ENCODE results near the gene MARCKSL1. TPM values are rescaled to one million over a fixed set of nuclear protein-coding genes. Genes with fewer than 3 reads are reported as not detected.

Gene MARCKSL1
- total and polyA plus RNA-seq, 5 donors from 2014 or later, result 27.5 to 59.4 (median 41.7) TPM

GRCh38 chr1:32329931-32330466 lies 6.0 kb downstream of the MARCKSL1 start:
- Mint-ChIP-seq H3K4me1 (peaks cover 0 to 27% (median 21%) of the 10 kb centered on the region in 4 donors), H3K27ac (peak overlapping the region; percentile 75 to 94 (median 91)), H3K27me3 (peaks cover 3% of the 10 kb centered on the region), H3K9me3 (no peaks in the 10 kb centered on the region), H3K36me3 (peaks cover 37% of the 10 kb centered on the region), H3K4me3 (peak overlapping the region in 1 of 4 donors; percentile 38)
- ATAC-seq (ENCODE audit: low read depth in 2 of 2), result no peak
- no peak overlapping the region for H3K4me3 ChIP-seq (ENCODE audit: low read depth, low read length)
- H3K9me3 ChIP-seq (ENCODE audit: control insufficient read depth in 2 of 2, low read length in 2 of 2), result no peaks in the 10 kb centered on the region
- H3K36me3 ChIP-seq (ENCODE audit: control insufficient read depth, insufficient read depth, low read length), result peaks cover 76% of the 10 kb centered on the region
- no peak for DNase-seq
- no peaks in the 10 kb centered on the region for H3K27me3 ChIP-seq (ENCODE audit: control insufficient read depth, insufficient read depth, low read length)
- peaks cover 9% of the 10 kb centered on the region for H3K4me1 ChIP-seq (ENCODE audit: control insufficient read depth, insufficient read depth, low read length, poor library complexity, severe bottlenecking)
- no peak overlapping the region for H3K27ac ChIP-seq (ENCODE audit: insufficient read depth, low read length, poor library complexity, severe bottlenecking)

- H3K4me3 Mint-ChIP-seq, result no peak overlapping the region
- peaks cover 41% of the 10 kb centered on the region for H3K36me3 Mint-ChIP-seq
- H3K9me3 ChIP-seq (ENCODE audit: control insufficient read depth in 2 of 2, low read length in 2 of 2), result no peaks in the 10 kb centered on the region
- peaks cover 71% of the 10 kb centered on the region for H3K36me3 ChIP-seq (ENCODE audit: control insufficient read depth, insufficient read depth, low read length)
- DNase-seq (no peak), ATAC-seq (ENCODE audit: low read depth in 2 of 2) (no peak)
- H3K27ac Mint-ChIP-seq, result no peak overlapping the region
- H3K4me1 ChIP-seq (ENCODE audit: control insufficient read depth, insufficient read depth, low read length, poor library complexity, severe bottlenecking), result peaks cover 16% of the 10 kb centered on the region
- H3K4me1 Mint-ChIP-seq, result peaks cover 0 to 35% (median 21%) of the 10 kb centered on the region in 4 donors
- no peaks in the 10 kb centered on the region for H3K27me3 Mint-ChIP-seq
- H3K27me3 ChIP-seq (ENCODE audit: control insufficient read depth, insufficient read depth, low read length), result no peaks in the 10 kb centered on the region
- H3K9me3 Mint-ChIP-seq, result no peaks in the 10 kb centered on the region
- no peak overlapping the region for H3K4me3 ChIP-seq (ENCODE audit: low read depth, low read length)
- H3K27ac ChIP-seq (ENCODE audit: insufficient read depth, low read length, poor library complexity, severe bottlenecking), result no peak overlapping the region
Measured at GRCh38 chr1:32327204-32327603, 8.8 kb downstream of the MARCKSL1 start.

- no peaks in the 10 kb centered on the region for H3K27me3 Mint-ChIP-seq
- Histone ChIP-seq H3K4me3 (ENCODE audit: low read depth, low read length) (peak overlapping the region; percentile 68), H3K4me1 (ENCODE audit: control insufficient read depth, insufficient read depth, low read length, poor library complexity, severe bottlenecking) (peaks cover 36% of the 10 kb centered on the region), H3K9me3 (ENCODE audit: control insufficient read depth in 2 of 2, low read length in 2 of 2) (no peaks in the 10 kb centered on the region), H3K36me3 (ENCODE audit: control insufficient read depth, insufficient read depth, low read length) (peaks cover 37% of the 10 kb centered on the region), H3K27me3 (ENCODE audit: control insufficient read depth, insufficient read depth, low read length) (no peaks in the 10 kb centered on the region), H3K27ac (ENCODE audit: insufficient read depth, low read length, poor library complexity, severe bottlenecking) (peak overlapping the region; percentile 62)
- no peaks in the 10 kb centered on the region for H3K9me3 Mint-ChIP-seq
- H3K4me3 Mint-ChIP-seq, result peak overlapping the region; percentile 63 to 86 (median 80)
- peak overlapping the region; percentile 90 to 99 (median 94) for H3K27ac Mint-ChIP-seq
- H3K4me1 Mint-ChIP-seq, result peaks cover 7 to 50% (median 30%) of the 10 kb centered on the region in 4 donors
- H3K36me3 Mint-ChIP-seq, result peaks cover 17% of the 10 kb centered on the region
- DNase-seq (peak in 2 of 3 donors; percentile 37 to 67), ATAC-seq (ENCODE audit: low read depth in 2 of 2) (peak; percentile 77 to 85)
Measured at GRCh38 chr1:32321712-32322291, 14.2 kb downstream of the MARCKSL1 start.

- Histone ChIP-seq H3K36me3 (ENCODE audit: control insufficient read depth, insufficient read depth, low read length) (peaks cover 33% of the 10 kb centered on the region), H3K9me3 (ENCODE audit: control insufficient read depth in 2 of 2, low read length in 2 of 2) (no peaks in the 10 kb centered on the region), H3K4me3 (ENCODE audit: low read depth, low read length) (no peak overlapping the region), H3K27me3 (ENCODE audit: control insufficient read depth, insufficient read depth, low read length) (no peaks in the 10 kb centered on the region), H3K4me1 (ENCODE audit: control insufficient read depth, insufficient read depth, low read length, poor library complexity, severe bottlenecking) (peaks cover 30% of the 10 kb centered on the region), H3K27ac (ENCODE audit: insufficient read depth, low read length, poor library complexity, severe bottlenecking) (no peak overlapping the region)
- no peak for DNase-seq
- H3K27ac Mint-ChIP-seq, result peak overlapping the region in 2 of 3 donors; percentile 38 to 51
- H3K4me1 Mint-ChIP-seq, result peaks cover 14 to 45% (median 27%) of the 10 kb centered on the region in 4 donors
- peaks cover 21% of the 10 kb centered on the region for H3K36me3 Mint-ChIP-seq
- ATAC-seq (ENCODE audit: low read depth in 2 of 2), result no peak
- H3K27me3 Mint-ChIP-seq, result no peaks in the 10 kb centered on the region
- H3K9me3 Mint-ChIP-seq, result no peaks in the 10 kb centered on the region
- H3K4me3 Mint-ChIP-seq, result no peak overlapping the region
Measured at GRCh38 chr1:32318127-32318869, 17.7 kb downstream of the MARCKSL1 start.

- ATAC-seq (ENCODE audit: low read depth in 2 of 2), result no peak
- H3K27me3 ChIP-seq (ENCODE audit: control insufficient read depth, insufficient read depth, low read length), result no peaks in the 10 kb centered on the region
- H3K4me1 Mint-ChIP-seq, result peaks cover 11 to 37% (median 21%) of the 10 kb centered on the region in 4 donors
- H3K4me3 Mint-ChIP-seq, result no peak overlapping the region
- H3K9me3 ChIP-seq (ENCODE audit: control insufficient read depth in 2 of 2, low read length in 2 of 2), result no peaks in the 10 kb centered on the region
- no peak for DNase-seq
- H3K4me1 ChIP-seq (ENCODE audit: control insufficient read depth, insufficient read depth, low read length, poor library complexity, severe bottlenecking), result peaks cover 16% of the 10 kb centered on the region
- H3K36me3 ChIP-seq (ENCODE audit: control insufficient read depth, insufficient read depth, low read length), result peaks cover 33% of the 10 kb centered on the region
- H3K9me3 Mint-ChIP-seq, result no peaks in the 10 kb centered on the region
- H3K36me3 Mint-ChIP-seq, result peaks cover 21% of the 10 kb centered on the region
- peak overlapping the region in 2 of 3 donors; percentile 30 to 77 for H3K27ac Mint-ChIP-seq
- H3K4me3 ChIP-seq (ENCODE audit: low read depth, low read length), result no peak overlapping the region
- H3K27ac ChIP-seq (ENCODE audit: insufficient read depth, low read length, poor library complexity, severe bottlenecking), result no peak overlapping the region
- H3K27me3 Mint-ChIP-seq, result no peaks in the 10 kb centered on the region
Measured at GRCh38 chr1:32316903-32317277, 19.1 kb downstream of the MARCKSL1 start.

- DNase-seq, result no peak
- H3K27ac ChIP-seq (ENCODE audit: insufficient read depth, low read length, poor library complexity, severe bottlenecking), result no peak overlapping the region
- no peaks in the 10 kb centered on the region for H3K27me3 ChIP-seq (ENCODE audit: control insufficient read depth, insufficient read depth, low read length)
- no peak for ATAC-seq (ENCODE audit: low read depth in 2 of 2)
- peak overlapping the region; percentile 1 for H3K4me3 ChIP-seq (ENCODE audit: low read depth, low read length)
- Mint-ChIP-seq H3K4me3 (no peak overlapping the region), H3K27me3 (no peaks in the 10 kb centered on the region), H3K27ac (peak overlapping the region; percentile 72 to 97 (median 75)), H3K9me3 (no peaks in the 10 kb centered on the region), H3K36me3 (peaks cover 26% of the 10 kb centered on the region), H3K4me1 (peaks cover 30 to 71% (median 51%) of the 10 kb centered on the region in 4 donors)
- H3K4me1 ChIP-seq (ENCODE audit: control insufficient read depth, insufficient read depth, low read length, poor library complexity, severe bottlenecking), result peaks cover 2% of the 10 kb centered on the region
- no peaks in the 10 kb centered on the region for H3K9me3 ChIP-seq (ENCODE audit: control insufficient read depth in 2 of 2, low read length in 2 of 2)
- H3K36me3 ChIP-seq (ENCODE audit: control insufficient read depth, insufficient read depth, low read length), result peaks cover 23% of the 10 kb centered on the region
Measured at GRCh38 chr1:32311709-32312393, 24.2 kb downstream of the MARCKSL1 start.

- Mint-ChIP-seq H3K27me3 (no peaks in the 10 kb centered on the region), H3K4me1 (peaks cover 23 to 76% (median 55%) of the 10 kb centered on the region in 4 donors), H3K27ac (peak overlapping the region; percentile 55 to 72 (median 61)), H3K36me3 (peaks cover 29% of the 10 kb centered on the region), H3K4me3 (peak overlapping the region in 2 of 4 donors; percentile 3 to 36), H3K9me3 (no peaks in the 10 kb centered on the region)
- no peak for ATAC-seq (ENCODE audit: low read depth in 2 of 2)
- Histone ChIP-seq H3K4me1 (ENCODE audit: control insufficient read depth, insufficient read depth, low read length, poor library complexity, severe bottlenecking) (peaks cover 6% of the 10 kb centered on the region), H3K27ac (ENCODE audit: insufficient read depth, low read length, poor library complexity, severe bottlenecking) (peak overlapping the region; percentile 1), H3K27me3 (ENCODE audit: control insufficient read depth, insufficient read depth, low read length) (no peaks in the 10 kb centered on the region), H3K36me3 (ENCODE audit: control insufficient read depth, insufficient read depth, low read length) (peaks cover 33% of the 10 kb centered on the region), H3K9me3 (ENCODE audit: control insufficient read depth in 2 of 2, low read length in 2 of 2) (no peaks in the 10 kb centered on the region), H3K4me3 (ENCODE audit: low read depth, low read length) (no peak overlapping the region)
- no peak for DNase-seq
Measured at GRCh38 chr1:32309960-32310359, 26.1 kb downstream of the MARCKSL1 start.
